ENCODE data around the gene FERMT2.

The FERMT2 gene

GRCh38 chr14:52898496-52898895 lies 52.4 kb downstream of the FERMT2 start:
- H3K79me2 ChIP-seq (ENCODE audit: insufficient read depth, low read depth) = no peaks in the 10 kb centered on the region
- no peak overlapping the region for H3K9ac ChIP-seq
- no peaks in the 10 kb centered on the region for H3K36me3 ChIP-seq (ENCODE audit: insufficient read depth)
- no peak overlapping the region for H2AFZ ChIP-seq (ENCODE audit: low read depth)
- H3K4me1 ChIP-seq (ENCODE audit: low read depth, poor library complexity, severe bottlenecking) = no peaks in the 10 kb centered on the region
- H3K27ac ChIP-seq = no peak overlapping the region
- no peaks in the 10 kb centered on the region for H3K27me3 ChIP-seq (ENCODE audit: insufficient read depth, low read depth)
- no peaks in the 10 kb centered on the region for H4K20me1 ChIP-seq (ENCODE audit: insufficient read depth)
- no peak for TF ChIP-seq CTCF (conservative IDR thresholded peaks at IDR 0.05; ENCODE audit: low read depth, low read length)
- no peak overlapping the region for H3K4me3 ChIP-seq (IDR thresholded peaks at IDR 0.05; ENCODE audit: insufficient read depth, low read depth, low read length)
- no peak overlapping the region for H3K4me2 ChIP-seq

GRCh38 chr14:52895000-52895399 lies 55.9 kb downstream of the FERMT2 start:
- H3K4me1 ChIP-seq (ENCODE audit: low read depth, poor library complexity, severe bottlenecking) = no peaks in the 10 kb centered on the region
- H3K4me2 ChIP-seq = no peak overlapping the region
- no peak overlapping the region for H3K27ac ChIP-seq
- TF ChIP-seq CTCF (conservative IDR thresholded peaks at IDR 0.05; ENCODE audit: low read depth, low read length) = no peak
- H3K9ac ChIP-seq = no peak overlapping the region
- no peak overlapping the region for H2AFZ ChIP-seq (ENCODE audit: low read depth)
- H3K4me3 ChIP-seq (IDR thresholded peaks at IDR 0.05; ENCODE audit: insufficient read depth, low read depth, low read length) = no peak overlapping the region
- no peaks in the 10 kb centered on the region for H3K36me3 ChIP-seq (ENCODE audit: insufficient read depth)
- H3K27me3 ChIP-seq (ENCODE audit: insufficient read depth, low read depth) = no peaks in the 10 kb centered on the region
- no peaks in the 10 kb centered on the region for H4K20me1 ChIP-seq (ENCODE audit: insufficient read depth)
- H3K79me2 ChIP-seq (ENCODE audit: insufficient read depth, low read depth) = no peaks in the 10 kb centered on the region

GRCh38 chr14:52891800-52892199 lies 59.0 kb downstream of the FERMT2 start:
- Histone ChIP-seq H3K4me3 (IDR thresholded peaks at IDR 0.05; ENCODE audit: insufficient read depth, low read depth, low read length) (no peak overlapping the region), H4K20me1 (ENCODE audit: insufficient read depth) (no peaks in the 10 kb centered on the region), H3K27me3 (ENCODE audit: insufficient read depth, low read depth) (no peaks in the 10 kb centered on the region), H3K79me2 (ENCODE audit: insufficient read depth, low read depth) (no peaks in the 10 kb centered on the region), H3K4me1 (ENCODE audit: low read depth, poor library complexity, severe bottlenecking) (no peaks in the 10 kb centered on the region), H2AFZ (ENCODE audit: low read depth) (no peak overlapping the region), H3K9ac (no peak overlapping the region), H3K4me2 (no peak overlapping the region), H3K27ac (no peak overlapping the region), H3K36me3 (ENCODE audit: insufficient read depth) (no peaks in the 10 kb centered on the region)
- TF ChIP-seq CTCF (conservative IDR thresholded peaks at IDR 0.05; ENCODE audit: low read depth, low read length) = no peak

GRCh38 chr14:52888839-52889838 lies 61.7 kb downstream of the FERMT2 start:
- Histone ChIP-seq H3K27ac (no peak overlapping the region), H3K79me2 (ENCODE audit: insufficient read depth, low read depth) (no peaks in the 10 kb centered on the region), H2AFZ (ENCODE audit: low read depth) (no peak overlapping the region), H3K9ac (no peak overlapping the region), H3K36me3 (ENCODE audit: insufficient read depth) (no peaks in the 10 kb centered on the region), H4K20me1 (ENCODE audit: insufficient read depth) (no peaks in the 10 kb centered on the region), H3K4me2 (no peak overlapping the region), H3K4me3 (IDR thresholded peaks at IDR 0.05; ENCODE audit: insufficient read depth, low read depth, low read length) (no peak overlapping the region), H3K27me3 (ENCODE audit: insufficient read depth, low read depth) (no peaks in the 10 kb centered on the region), H3K4me1 (ENCODE audit: low read depth, poor library complexity, severe bottlenecking) (no peaks in the 10 kb centered on the region)
- TF ChIP-seq CTCF (conservative IDR thresholded peaks at IDR 0.05; ENCODE audit: low read depth, low read length) = no peak

Measured in KMS-11 (cell line).